HCT116 (cell line): ENCODE data around the gene COBLL1. TPM values are rescaled to one million over a fixed set of nuclear protein-coding genes. Genes with fewer than 3 reads are reported as not detected.

Experiments
- ATAC-seq: fragments of 200-7000 bp; cut with Tn5 transposase; 2 replicates; pipeline ENCODE4 v1.9.1; 2020; ENCODE audit warnings: mild to moderate bottlenecking, moderate library complexity
- BruUV-seq: library from RNA; stranded (reverse); fragments of 400-500 nt; replicated peaks from 2 replicates; lab custom pipeline; 2021; lab: Mats Ljungman, UMichigan
- CTCF ChIA-PET: fragments of 300-600 bp; sonication (Branson Sonifier 250); formaldehyde crosslinking; loops from one replicate; lab custom pipeline; 2021; ENCODE audit warnings: antibody characterized with exemption; lab: Charles Lee
- POLR2A ChIA-PET: fragments of 300-600, 350-600 bp; sonication (Branson Sonifier 250); formaldehyde crosslinking; loops from one replicate; lab custom pipeline; 2021; ENCODE audit warnings: antibody characterized with exemption; lab: Charles Lee
- RAD21 ChIA-PET, 2 experiments: fragments of 300-600 bp; sonication (Branson Sonifier 250); formaldehyde crosslinking; loops; one replicate each; lab custom pipeline; 2023; ENCODE audit warnings: low total read pairs in 2 of 2; ENCODE audit not compliant: uncharacterized antibody in 2 of 2, unreplicated experiment in 2 of 2, low non-redundant PET in 1 of 2; lab: Charles Lee
- DNase-seq: peaks from one replicate; pipeline ENCODE4 v3.0.0-alpha.2; 2010; ENCODE audit warnings: low read depth, low spot score
- H2AFZ ChIP-seq: fragments of 200-600 bp; shearing (Covaris generic), sonication (generic); 2 replicates; pipeline ENCODE4 v1.6.1; 2017; ENCODE audit warnings: low read depth, mixed run types, mixed read lengths, antibody characterized with exemption, low read length; ENCODE audit not compliant: poor library complexity, severe bottlenecking
- H3K27ac ChIP-seq: 2 replicates; pipeline ENCODE4 v1.5.1; 2012; ENCODE audit warnings: low read depth, low read length
- H3K27me3 ChIP-seq: fragments of 200-600 bp; sonication (generic); 2 replicates; pipeline ENCODE4 v1.6.1; 2016; ENCODE audit warnings: mixed run types, low read length, mixed read lengths; ENCODE audit not compliant: insufficient read depth
- H3K36me3 ChIP-seq, 2 experiments: fragments of 200-500 bp in 1 of 2; fragments of 200-600 bp in 1 of 2; sonication (Bioruptor generic) in 1 of 2; sonication (generic) in 1 of 2; 2 replicates each; pipeline versions ENCODE4 v1.5.1 to v1.6.1; 2014 to 2016; ENCODE audit warnings: low read length in 2 of 2, inconsistent platforms in 1 of 2, mixed read lengths in 1 of 2, mixed run types in 1 of 2; ENCODE audit not compliant: insufficient read depth in 2 of 2, control insufficient read depth in 1 of 2
- H3K4me1 ChIP-seq, 2 experiments: fragments of 200-600 bp in 1 of 2; sonication (generic) in 1 of 2; 2 replicates each; pipeline versions ENCODE4 v1.5.1 to v1.6.1; 2012 to 2017; ENCODE audit warnings: low read length in 2 of 2, inconsistent platforms in 1 of 2, mild to moderate bottlenecking in 1 of 2, mixed read lengths in 1 of 2, mixed run types in 1 of 2, moderate library complexity in 1 of 2; ENCODE audit not compliant: insufficient read depth in 2 of 2, control insufficient read depth in 1 of 2
- H3K4me2 ChIP-seq: fragments of 200-600 bp; sonication (generic); 2 replicates; pipeline ENCODE4 v1.6.1; 2017; ENCODE audit warnings: mixed run types, low read length, mixed read lengths
- H3K4me3 ChIP-seq, 2 experiments: fragments of 200-600 bp in 1 of 2; sonication (generic) in 1 of 2; replicated peaks in 1 of 2; 2 replicates each; pipeline ENCODE4 v1.5.1; 2011 to 2016; ENCODE audit warnings: low read length in 2 of 2, control low read depth in 1 of 2, low read depth in 1 of 2, mild to moderate bottlenecking in 1 of 2, mixed read lengths in 1 of 2, mixed run types in 1 of 2
- H3K79me2 ChIP-seq: fragments of 200-600 bp; sonication (generic); 2 replicates; pipeline ENCODE4 v1.6.1; 2017; ENCODE audit warnings: mild to moderate bottlenecking, mixed run types, low read length, moderate library complexity, mixed read lengths; ENCODE audit not compliant: insufficient read depth
- H3K9ac ChIP-seq: fragments of 200-600 bp; sonication (generic); 2 replicates; pipeline ENCODE4 v1.6.1; 2016; ENCODE audit warnings: low read length, mixed read lengths
- H3K9me2 ChIP-seq: fragments of 200-600 bp; sonication (generic), shearing (Covaris generic); 2 replicates; pipeline ENCODE4 v1.6.1; 2017; ENCODE audit warnings: mixed run types, mild to moderate bottlenecking, moderate library complexity; ENCODE audit not compliant: insufficient read depth
- H3K9me3 ChIP-seq, 2 experiments: fragments of 200-500 bp in 1 of 2; fragments of 200-600 bp in 1 of 2; sonication (Bioruptor generic) in 1 of 2; sonication (generic) in 1 of 2; 2 replicates each; pipeline ENCODE4 v1.6.1; 2014 to 2017; ENCODE audit warnings: low read length in 2 of 2, mixed read lengths in 2 of 2, inconsistent platforms in 1 of 2, low read depth in 1 of 2, mild to moderate bottlenecking in 1 of 2, mixed run types in 1 of 2, moderate library complexity in 1 of 2; ENCODE audit not compliant: control insufficient read depth in 1 of 2, insufficient read depth in 1 of 2
- H4K20me1 ChIP-seq: fragments of 200-600 bp; sonication (generic), shearing (Covaris generic); 2 replicates; pipeline ENCODE4 v1.6.1; 2017; ENCODE audit warnings: mixed run types, mild to moderate bottlenecking, moderate library complexity; ENCODE audit not compliant: insufficient read depth
- CEBPB ChIP-seq: IDR thresholded peaks from 2 replicates; pipeline ENCODE4 v1.6.1; 2012; ENCODE audit warnings: low read depth
- EZH2 ChIP-seq: fragments of 200-600 bp; sonication (generic); IDR thresholded peaks from 2 replicates; pipeline ENCODE4 v1.6.1; 2017; ENCODE audit warnings: antibody characterized with exemption, mixed run types
- EZH2phosphoT487 ChIP-seq: fragments of 200-600 bp; IDR thresholded peaks from 2 replicates; pipeline ENCODE4 v1.6.1; 2018; ENCODE audit warnings: antibody characterized with exemption, borderline replicate concordance
- RAD21 ChIP-seq: IDR thresholded peaks from 2 replicates; pipeline ENCODE4 v1.6.1; 2012; ENCODE audit warnings: low read depth, mild to moderate bottlenecking
- TCF7L2 ChIP-seq: IDR thresholded peaks from 2 replicates; pipeline ENCODE4 v1.7.0; 2011; ENCODE audit warnings: borderline replicate concordance, inconsistent platforms; ENCODE audit not compliant: insufficient read depth, insufficient read length; ENCODE audit errors: extremely low read depth
- intact Hi-C: fragments of 100-400 bp; cut with micrococcal nuclease; formaldehyde crosslinking; loops from 2 replicates; pipeline ENCODE4 v1.10.0; 2022
- total RNA-seq: library from RNA; stranded (reverse); gene quantifications from one replicate; pipeline ENCODE4 v1.2.1, GENCODE V29; 2021; ENCODE audit not compliant: unreplicated experiment

COBLL1 gene
- total RNA-seq, 1 experiment from 2014 or later, result 3.6 TPM

- CTCF ChIA-PET, result interaction anchor here (0.7 kb wide), 1 partner anchor 199 kb away, joined by 3 read pairs; no protein-coding TSS in a partner anchor
These were observed 127.2 kb downstream of the COBLL1 start for GRCh38 chr2:164714471-164714870.

GRCh38 chr2:164711766-164712138, 129.9 kb downstream of the COBLL1 start:
- no peaks in the 10 kb centered on the region for H3K4me1 ChIP-seq
- H2AFZ ChIP-seq, result no peak overlapping the region
- no peak for DNase-seq
- POLR2A ChIA-PET, result no interaction called here
- H3K27me3 ChIP-seq, result no peaks in the 10 kb centered on the region
- TF ChIP-seq TCF7L2, result no peak
- TF ChIP-seq, all 23 proteins: peak for 0
- H3K79me2 ChIP-seq, result no peaks in the 10 kb centered on the region
- intact Hi-C loops, result loop anchor here (10.0 kb wide), 1 partner anchor 1557 kb away; no protein-coding TSS in a partner anchor
- H3K36me3 ChIP-seq, result no peaks in the 10 kb centered on the region
- BruUV-seq, result no TSS peak
- H3K9me2 ChIP-seq, result no peaks in the 10 kb centered on the region
- ChIA-PET RAD21 (no interaction called here), CTCF (no interaction called here)
- H3K27ac ChIP-seq, result no peak overlapping the region
- no peak overlapping the region for H3K4me3 ChIP-seq
- no peak overlapping the region for H3K4me2 ChIP-seq
- no peaks in the 10 kb centered on the region for H3K9me3 ChIP-seq
- H4K20me1 ChIP-seq, result no peaks in the 10 kb centered on the region
- no peak for ATAC-seq
- no peak overlapping the region for H3K9ac ChIP-seq

More at GRCh38 chr2:164714471-164714870, 127.2 kb downstream of the COBLL1 start:
- Histone ChIP-seq H3K9me2 (no peaks in the 10 kb centered on the region), H3K9ac (no peak overlapping the region), H3K9me3 (no peaks in the 10 kb centered on the region), H3K4me2 (no peak overlapping the region), H2AFZ (no peak overlapping the region), H3K4me1 (no peaks in the 10 kb centered on the region), H3K36me3 (no peaks in the 10 kb centered on the region), H3K27ac (no peak overlapping the region), H3K27me3 (no peaks in the 10 kb centered on the region), H3K79me2 (no peaks in the 10 kb centered on the region), H4K20me1 (no peaks in the 10 kb centered on the region), H3K4me3 (no peak overlapping the region)
- BruUV-seq, result no TSS peak
- ChIA-PET RAD21 (interaction anchor here in 1 of 2 experiments (0.7 kb wide), 1 partner anchor 1410 kb away, joined by 3 read pairs; no protein-coding TSS in a partner anchor), POLR2A (no interaction called here)
- intact Hi-C loops, result loop anchor here (10.0 kb wide), 1 partner anchor 1560 kb away; no protein-coding TSS in a partner anchor
- ATAC-seq (no peak), DNase-seq (no peak)
- TF ChIP-seq RAD21 (no peak), EZH2 (no peak), CEBPB (no peak), EZH2phosphoT487 (no peak)
